ENCODE results near the gene HOXA6. TPM values are rescaled to one million over a fixed set of nuclear protein-coding genes. Genes with fewer than 3 reads are reported as not detected.

The HOXA6 gene
- total RNA-seq, 4 donors from 2014 or later, result 11.1 to 30.9 (median 18.7) TPM

DNA sequence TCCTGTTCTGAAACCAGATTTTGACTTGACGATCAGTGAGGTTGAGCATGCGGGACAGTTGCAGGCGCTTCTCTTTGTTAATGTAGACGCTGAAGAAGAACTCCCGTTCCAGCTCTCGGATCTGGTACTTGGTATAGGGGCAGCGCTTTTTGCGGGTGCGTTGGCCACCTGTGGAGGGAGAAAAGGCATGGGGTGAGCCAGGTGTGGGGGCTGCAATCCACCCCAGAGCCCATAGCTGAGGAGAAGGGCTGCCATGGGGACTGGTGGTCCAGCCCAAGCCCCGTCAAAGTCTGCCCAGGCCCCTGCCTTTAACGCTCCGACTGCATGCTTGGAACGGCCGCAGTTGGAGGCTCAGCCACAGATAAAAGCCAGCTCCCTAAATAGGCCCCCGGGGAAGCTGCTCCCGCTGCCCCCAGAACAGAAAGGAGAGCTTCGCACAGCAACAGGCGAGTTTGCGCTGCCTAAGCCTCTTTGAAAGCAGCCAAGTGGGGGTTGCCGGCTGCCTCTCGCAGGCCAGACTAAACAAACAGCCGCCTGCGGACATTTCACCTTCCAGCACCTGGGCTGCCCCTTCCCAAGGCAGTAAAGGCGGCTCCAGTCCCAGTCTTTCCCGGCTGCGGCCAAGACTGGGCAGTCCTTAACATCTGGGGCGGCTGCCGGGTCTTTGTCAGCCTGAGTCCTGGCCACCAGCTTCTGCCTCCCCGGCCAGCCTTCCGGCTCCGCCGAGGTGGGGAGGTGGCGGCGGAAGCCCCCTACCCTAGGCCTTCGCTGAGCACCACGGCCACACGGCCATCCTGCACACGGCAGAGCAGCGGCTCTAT, 35.5 kb upstream of the HOXA6 start:
- no peaks in the 10 kb centered on the region for H3K36me3 ChIP-seq
- no peaks in the 10 kb centered on the region for H3K9me3 ChIP-seq
- H3K4me1 ChIP-seq, result peaks cover 0 to 56% (median 30%) of the 10 kb centered on the region in 4 donors
- 10 to 25% methylated on average over 26 to 39 of the region's 39 CpGs for WGBS, 2 donors
- DNase-seq (ENCODE audit: low spot score in 2 of 2), result peak in 1 of 2 donors; percentile 13
- TF ChIP-seq EP300 (IDR thresholded peaks at IDR 0.05) (no peak), POLR2A (IDR thresholded peaks at IDR 0.05) (no peak)
- TF ChIP-seq, protein P1, sequence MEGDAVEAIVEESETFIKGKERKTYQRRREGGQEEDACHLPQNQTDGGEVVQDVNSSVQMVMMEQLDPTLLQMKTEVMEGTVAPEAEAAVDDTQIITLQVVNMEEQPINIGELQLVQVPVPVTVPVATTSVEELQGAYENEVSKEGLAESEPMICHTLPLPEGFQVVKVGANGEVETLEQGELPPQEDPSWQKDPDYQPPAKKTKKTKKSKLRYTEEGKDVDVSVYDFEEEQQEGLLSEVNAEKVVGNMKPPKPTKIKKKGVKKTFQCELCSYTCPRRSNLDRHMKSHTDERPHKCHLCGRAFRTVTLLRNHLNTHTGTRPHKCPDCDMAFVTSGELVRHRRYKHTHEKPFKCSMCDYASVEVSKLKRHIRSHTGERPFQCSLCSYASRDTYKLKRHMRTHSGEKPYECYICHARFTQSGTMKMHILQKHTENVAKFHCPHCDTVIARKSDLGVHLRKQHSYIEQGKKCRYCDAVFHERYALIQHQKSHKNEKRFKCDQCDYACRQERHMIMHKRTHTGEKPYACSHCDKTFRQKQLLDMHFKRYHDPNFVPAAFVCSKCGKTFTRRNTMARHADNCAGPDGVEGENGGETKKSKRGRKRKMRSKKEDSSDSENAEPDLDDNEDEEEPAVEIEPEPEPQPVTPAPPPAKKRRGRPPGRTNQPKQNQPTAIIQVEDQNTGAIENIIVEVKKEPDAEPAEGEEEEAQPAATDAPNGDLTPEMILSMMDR (IDR thresholded peaks at IDR 0.05), result no peak
- peak overlapping the region; percentile 30 to 61 (median 45) for H3K4me3 ChIP-seq
- H3K27me3 ChIP-seq, result peaks cover 0 to 98% of the 10 kb centered on the region in 2 donors
- peak overlapping the region in 2 of 4 donors; percentile 78 to 81 for H3K27ac ChIP-seq

DNA sequence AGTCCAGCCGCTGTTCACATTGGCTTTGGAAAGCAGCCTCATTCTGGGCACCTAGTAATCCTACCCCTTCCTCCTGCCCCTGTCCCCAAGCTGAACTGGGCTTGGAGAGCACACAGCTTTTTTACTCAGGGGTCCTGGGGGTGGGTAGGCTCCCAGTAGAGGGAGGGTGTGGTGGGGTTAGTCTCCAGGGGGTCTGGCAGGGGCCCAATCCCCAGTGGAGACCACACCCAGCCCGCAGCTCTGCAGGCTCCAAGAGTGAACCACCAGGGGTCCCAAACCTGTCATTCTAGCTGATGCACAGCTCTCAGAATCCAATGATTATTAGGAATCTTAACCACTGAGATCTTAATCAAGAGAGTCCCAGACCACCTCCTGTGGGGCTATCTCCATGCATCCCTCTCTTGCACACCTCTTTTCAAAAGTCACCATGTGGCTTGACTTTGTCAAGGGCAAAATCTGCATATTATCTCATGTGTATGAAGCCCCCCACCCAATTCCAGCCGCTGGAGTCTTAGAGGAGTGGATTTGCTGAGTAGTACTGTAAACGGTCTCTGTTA, 34.8 kb upstream of the HOXA6 start:
- peak overlapping the region in 1 of 4 donors; percentile 81 for H3K27ac ChIP-seq
- peaks cover 0 to 49% (median 24%) of the 10 kb centered on the region in 4 donors for H3K4me1 ChIP-seq
- TF ChIP-seq EP300 (IDR thresholded peaks at IDR 0.05), result no peak
- TF ChIP-seq POLR2A (IDR thresholded peaks at IDR 0.05), result no peak
- TF ChIP-seq, protein P1 (IDR thresholded peaks at IDR 0.05), result no peak
- no peak for DNase-seq (ENCODE audit: low spot score in 2 of 2)
- H3K36me3 ChIP-seq, result no peaks in the 10 kb centered on the region
- peak overlapping the region in 1 of 4 donors; percentile 61 for H3K4me3 ChIP-seq
- no peaks in the 10 kb centered on the region for H3K9me3 ChIP-seq
- peaks cover 0 to 98% of the 10 kb centered on the region in 2 donors for H3K27me3 ChIP-seq
- 51 to 72% methylated on average over 3 to 4 of the region's 4 CpGs for WGBS, 2 donors

DNA sequence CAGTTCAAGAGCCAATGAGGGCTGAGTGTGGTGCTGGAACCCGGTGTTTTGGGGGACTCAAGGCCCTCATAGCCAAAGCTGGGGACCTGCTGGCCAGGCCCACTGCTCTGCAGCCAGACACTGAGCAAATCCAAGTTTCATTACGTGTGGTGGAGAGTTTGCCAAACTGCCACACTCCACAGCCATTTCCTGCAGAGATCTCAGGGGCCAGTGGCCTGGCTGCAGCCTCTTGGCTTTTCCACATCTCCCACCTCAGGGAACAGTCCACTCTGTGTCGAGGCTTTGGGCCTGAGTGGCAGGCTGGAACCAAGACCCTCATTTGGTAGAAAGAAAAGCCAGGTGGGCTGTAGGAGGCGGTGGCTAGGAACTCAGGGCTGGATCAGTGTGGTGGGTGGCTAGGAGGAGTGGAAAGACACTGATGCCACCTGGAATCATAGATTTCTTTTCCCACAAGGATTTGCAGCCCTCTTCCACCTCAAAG, 34.3 kb upstream of the HOXA6 start:
- peak in 1 of 2 donors; percentile 12 for DNase-seq (ENCODE audit: low spot score in 2 of 2)
- TF ChIP-seq EP300 (IDR thresholded peaks at IDR 0.05) (no peak), POLR2A (IDR thresholded peaks at IDR 0.05) (no peak)
- TF ChIP-seq, protein P1 (IDR thresholded peaks at IDR 0.05), result no peak
- Histone ChIP-seq H3K27me3 (peaks cover 0 to 97% of the 10 kb centered on the region in 2 donors), H3K4me1 (peaks cover 0 to 52% (median 23%) of the 10 kb centered on the region in 4 donors), H3K4me3 (no peak overlapping the region), H3K27ac (peak overlapping the region in 1 of 4 donors; percentile 80), H3K9me3 (no peaks in the 10 kb centered on the region), H3K36me3 (no peaks in the 10 kb centered on the region)
- 68 to 85% methylated on average over 4 of the region's 4 CpGs for WGBS, 2 donors

DNA sequence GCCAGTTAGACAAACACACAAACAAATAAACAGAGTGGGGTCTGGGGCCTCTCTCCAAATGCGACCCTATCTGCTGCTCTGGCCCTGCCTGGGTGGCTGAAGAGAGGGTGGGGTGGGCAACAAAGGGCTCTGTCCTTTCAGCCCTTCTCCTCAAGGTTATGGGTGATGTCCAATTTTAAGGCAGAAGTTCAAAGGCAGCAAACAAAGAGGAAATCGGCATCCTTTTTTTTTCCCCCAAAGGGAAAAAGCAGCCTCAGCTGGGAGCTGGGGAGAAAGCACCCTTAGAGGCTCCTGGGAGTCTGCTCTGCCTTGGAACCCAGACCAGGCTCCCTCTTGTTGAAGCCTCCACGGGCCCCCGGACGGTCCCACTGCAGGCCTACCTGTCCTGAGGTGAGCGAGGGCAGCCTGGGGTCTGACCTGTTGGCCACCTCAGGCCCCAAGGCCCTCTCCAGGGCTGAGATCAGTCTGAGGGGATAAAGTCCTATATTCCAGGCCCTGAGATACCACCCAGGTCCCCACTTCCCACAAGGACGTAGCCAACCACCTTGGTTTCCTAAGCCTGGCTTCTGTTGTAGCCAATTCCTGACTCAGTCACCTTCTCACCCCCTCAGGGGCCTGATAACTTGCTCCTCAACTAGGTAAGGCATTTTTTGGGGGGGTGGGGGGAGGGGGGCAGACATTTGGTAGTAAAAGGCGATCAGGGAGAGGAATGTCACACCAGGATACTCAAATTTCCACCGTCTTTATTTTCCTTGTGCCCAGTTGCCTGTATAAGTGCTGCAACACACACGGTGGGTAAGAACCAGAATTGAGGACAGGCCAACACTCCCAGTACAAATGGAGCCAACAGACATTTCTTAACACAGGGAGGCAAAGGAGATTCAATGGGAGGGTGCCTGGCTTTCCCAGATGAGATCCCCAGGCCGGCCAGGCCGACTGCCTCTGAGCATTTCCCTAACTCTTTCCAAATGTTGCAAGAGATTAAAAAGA, 33.2 kb upstream of the HOXA6 start:
- WGBS, 2 donors, result 66 to 81% methylated on average over 11 to 12 of the region's 12 CpGs
- Histone ChIP-seq H3K27ac (peak overlapping the region in 2 of 4 donors; percentile 80 to 88), H3K36me3 (no peaks in the 10 kb centered on the region), H3K27me3 (peaks cover 0 to 96% of the 10 kb centered on the region in 2 donors), H3K9me3 (no peaks in the 10 kb centered on the region), H3K4me3 (no peak overlapping the region), H3K4me1 (peaks cover 0 to 48% (median 20%) of the 10 kb centered on the region in 4 donors)
- peak in 1 of 2 donors; percentile 18 for DNase-seq (ENCODE audit: low spot score in 2 of 2)
- TF ChIP-seq POLR2A (IDR thresholded peaks at IDR 0.05) (no peak), EP300 (IDR thresholded peaks at IDR 0.05) (no peak)
- TF ChIP-seq, protein P1 (IDR thresholded peaks at IDR 0.05), result no peak
